ENCODE results near the gene MEOX1.
A peak's percentile ranks its signal among the peaks of the same experiment; 100 is the strongest.

Gene MEOX1

DNA sequence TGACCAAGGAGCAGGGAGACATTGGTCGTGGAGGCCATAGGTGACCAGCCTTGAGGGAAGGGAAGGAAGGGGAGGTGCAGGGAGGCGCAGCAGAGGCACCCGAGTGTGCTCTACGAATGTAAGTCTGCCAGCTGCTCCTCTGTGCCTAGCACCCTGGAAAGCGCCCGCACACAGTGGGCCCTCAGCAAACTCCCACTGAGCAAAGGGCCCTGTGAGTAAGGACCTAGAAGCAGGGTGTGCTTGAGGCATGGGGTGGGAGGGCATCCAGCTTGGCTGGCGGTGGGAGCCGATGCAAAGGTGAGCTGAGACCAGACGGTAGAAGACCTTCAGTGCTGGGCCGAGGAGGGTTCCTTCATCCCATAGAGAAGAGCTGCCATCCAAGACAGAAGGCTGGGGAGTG, 36.2 kb upstream of the MEOX1 start:
- no peaks in the 10 kb centered on the region for H3K4me1 ChIP-seq (ENCODE audit: control insufficient read depth in 1 of 2, insufficient read depth in 1 of 2, low read depth in 1 of 2, low read length in 1 of 2)
- no peak overlapping the region for H3K4me3 ChIP-seq (ENCODE audit: low read depth in 1 of 2, low read length in 1 of 2)
- no peaks in the 10 kb centered on the region for H3K36me3 ChIP-seq
- H3K27ac ChIP-seq = no peak overlapping the region
- H3K9me3 ChIP-seq = no peaks in the 10 kb centered on the region
- H3K27me3 ChIP-seq = peaks cover 64% of the 10 kb centered on the region
- TF ChIP-seq, protein P1, sequence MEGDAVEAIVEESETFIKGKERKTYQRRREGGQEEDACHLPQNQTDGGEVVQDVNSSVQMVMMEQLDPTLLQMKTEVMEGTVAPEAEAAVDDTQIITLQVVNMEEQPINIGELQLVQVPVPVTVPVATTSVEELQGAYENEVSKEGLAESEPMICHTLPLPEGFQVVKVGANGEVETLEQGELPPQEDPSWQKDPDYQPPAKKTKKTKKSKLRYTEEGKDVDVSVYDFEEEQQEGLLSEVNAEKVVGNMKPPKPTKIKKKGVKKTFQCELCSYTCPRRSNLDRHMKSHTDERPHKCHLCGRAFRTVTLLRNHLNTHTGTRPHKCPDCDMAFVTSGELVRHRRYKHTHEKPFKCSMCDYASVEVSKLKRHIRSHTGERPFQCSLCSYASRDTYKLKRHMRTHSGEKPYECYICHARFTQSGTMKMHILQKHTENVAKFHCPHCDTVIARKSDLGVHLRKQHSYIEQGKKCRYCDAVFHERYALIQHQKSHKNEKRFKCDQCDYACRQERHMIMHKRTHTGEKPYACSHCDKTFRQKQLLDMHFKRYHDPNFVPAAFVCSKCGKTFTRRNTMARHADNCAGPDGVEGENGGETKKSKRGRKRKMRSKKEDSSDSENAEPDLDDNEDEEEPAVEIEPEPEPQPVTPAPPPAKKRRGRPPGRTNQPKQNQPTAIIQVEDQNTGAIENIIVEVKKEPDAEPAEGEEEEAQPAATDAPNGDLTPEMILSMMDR (IDR thresholded peaks at IDR 0.05) = no peak

DNA sequence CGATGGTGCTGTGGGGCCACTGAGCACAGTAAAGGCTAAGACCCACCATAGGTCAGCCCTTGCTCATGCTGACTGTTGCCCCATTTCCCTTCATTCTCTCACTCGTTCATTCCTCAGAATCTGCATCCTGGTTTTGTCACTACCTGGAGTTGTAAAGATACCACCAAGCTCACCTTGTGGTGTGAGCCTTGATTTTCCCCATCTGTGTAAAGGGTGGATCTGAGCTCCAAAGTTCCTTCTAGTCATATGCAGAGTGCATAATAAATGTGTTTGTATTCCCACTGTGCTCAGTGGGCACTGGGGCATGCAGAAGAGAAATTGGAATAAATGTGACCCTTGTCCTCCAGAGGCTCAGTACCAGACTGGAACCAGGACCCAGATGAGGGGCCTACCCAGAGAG, 35.2 kb upstream of the MEOX1 start:
- Histone ChIP-seq H3K36me3 (no peaks in the 10 kb centered on the region), H3K27ac (no peak overlapping the region), H3K4me3 (ENCODE audit: low read depth in 1 of 2, low read length in 1 of 2) (no peak overlapping the region), H3K27me3 (peaks cover 53% of the 10 kb centered on the region), H3K4me1 (ENCODE audit: control insufficient read depth in 1 of 2, insufficient read depth in 1 of 2, low read depth in 1 of 2, low read length in 1 of 2) (no peaks in the 10 kb centered on the region), H3K9me3 (no peaks in the 10 kb centered on the region)
- TF ChIP-seq, protein P1 (IDR thresholded peaks at IDR 0.05) = no peak

DNA sequence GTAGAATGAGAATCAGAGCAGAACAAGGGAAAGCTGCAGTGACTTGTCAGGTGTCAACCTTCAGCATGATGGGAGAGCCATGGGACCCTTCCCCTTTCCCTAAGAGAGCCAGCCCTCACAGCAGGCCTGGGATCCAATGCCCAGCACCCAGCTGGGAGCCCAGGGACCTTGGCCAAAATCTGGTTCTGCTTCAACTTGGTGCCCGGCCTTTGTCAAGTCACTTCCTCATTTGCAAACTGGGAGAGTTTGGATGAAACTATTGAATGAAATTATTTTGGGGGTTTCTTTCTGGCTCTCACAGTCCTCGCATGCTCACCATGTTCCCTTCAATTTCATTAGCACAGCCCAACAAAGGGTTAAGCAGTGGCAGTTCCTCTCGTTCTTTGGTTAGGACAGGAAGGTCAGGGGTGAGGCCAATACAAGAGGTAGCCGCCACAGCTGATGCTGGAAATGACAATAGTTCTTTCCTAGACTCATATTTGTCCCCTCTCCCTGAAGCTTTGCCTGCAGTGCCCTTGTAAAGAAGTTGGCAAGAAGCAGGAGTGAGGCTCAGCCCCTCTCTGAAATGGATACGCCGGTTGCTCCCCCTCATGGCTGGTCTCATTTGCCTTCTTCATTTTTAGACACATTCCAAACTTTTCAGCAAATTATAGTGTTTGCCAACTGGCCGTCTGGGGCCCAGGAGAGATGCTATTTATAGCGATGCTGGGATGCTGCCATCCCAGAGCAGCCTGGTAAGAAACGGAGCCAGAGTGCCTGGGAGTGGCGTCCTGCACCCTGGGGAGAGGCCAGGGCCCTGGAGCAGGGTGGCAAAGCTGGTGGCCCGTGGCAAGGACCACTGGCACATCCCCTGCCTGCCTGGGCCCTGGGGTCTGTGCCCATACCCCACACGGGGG, 34.5 kb upstream of the MEOX1 start:
- peaks cover 48% of the 10 kb centered on the region for H3K27me3 ChIP-seq
- H3K4me3 ChIP-seq (ENCODE audit: low read depth in 1 of 2, low read length in 1 of 2) = no peak overlapping the region
- H3K9me3 ChIP-seq = no peaks in the 10 kb centered on the region
- H3K4me1 ChIP-seq (ENCODE audit: control insufficient read depth in 1 of 2, insufficient read depth in 1 of 2, low read depth in 1 of 2, low read length in 1 of 2) = no peaks in the 10 kb centered on the region
- TF ChIP-seq, protein P1 (IDR thresholded peaks at IDR 0.05) = no peak
- H3K36me3 ChIP-seq = no peaks in the 10 kb centered on the region
- H3K27ac ChIP-seq = no peak overlapping the region

DNA sequence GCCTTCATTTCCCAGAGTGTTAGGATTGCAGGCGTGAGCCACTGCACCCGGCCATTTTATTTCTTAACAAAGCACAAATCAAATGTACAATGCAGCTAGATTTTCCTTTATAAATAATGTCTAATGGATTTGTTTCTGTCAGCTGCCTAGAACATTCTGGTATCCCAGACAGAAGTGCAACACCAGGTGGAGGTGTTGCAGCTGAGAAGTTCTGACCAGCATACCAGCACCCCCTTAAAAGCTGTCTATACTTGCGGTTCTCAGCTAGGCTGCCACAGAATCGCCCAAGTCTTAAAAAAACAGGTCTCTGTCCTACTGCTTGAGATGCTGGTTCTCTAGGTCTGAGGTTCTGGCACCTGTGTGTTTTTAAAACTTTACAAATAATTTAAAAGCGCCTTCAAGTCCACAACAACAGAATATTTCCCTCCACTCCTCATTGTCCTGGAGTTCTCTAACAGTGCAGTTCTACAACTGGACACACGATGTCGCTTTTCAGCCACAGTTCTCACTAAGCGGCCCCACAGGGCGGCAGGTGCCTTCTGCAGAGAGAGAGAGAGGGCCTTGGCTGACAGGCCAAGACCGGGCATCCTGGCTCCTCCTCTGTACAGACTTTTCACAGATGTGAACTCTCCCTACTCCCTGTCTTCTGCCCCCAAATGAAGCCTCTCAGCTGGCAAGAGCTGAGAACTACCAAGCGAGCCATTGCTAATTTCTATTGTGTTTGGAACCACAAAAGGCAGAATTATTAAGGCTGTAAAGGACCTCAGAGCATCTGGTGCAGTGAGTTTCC, 32.6 kb upstream of the MEOX1 start:
- Histone ChIP-seq H3K27me3 (peaks cover 28% of the 10 kb centered on the region), H3K9me3 (no peaks in the 10 kb centered on the region), H3K4me1 (ENCODE audit: control insufficient read depth in 1 of 2, insufficient read depth in 1 of 2, low read depth in 1 of 2, low read length in 1 of 2) (no peaks in the 10 kb centered on the region), H3K36me3 (no peaks in the 10 kb centered on the region), H3K27ac (no peak overlapping the region), H3K4me3 (ENCODE audit: low read depth in 1 of 2, low read length in 1 of 2) (no peak overlapping the region)
- TF ChIP-seq, protein P1 (IDR thresholded peaks at IDR 0.05) = peak; percentile 65

DNA sequence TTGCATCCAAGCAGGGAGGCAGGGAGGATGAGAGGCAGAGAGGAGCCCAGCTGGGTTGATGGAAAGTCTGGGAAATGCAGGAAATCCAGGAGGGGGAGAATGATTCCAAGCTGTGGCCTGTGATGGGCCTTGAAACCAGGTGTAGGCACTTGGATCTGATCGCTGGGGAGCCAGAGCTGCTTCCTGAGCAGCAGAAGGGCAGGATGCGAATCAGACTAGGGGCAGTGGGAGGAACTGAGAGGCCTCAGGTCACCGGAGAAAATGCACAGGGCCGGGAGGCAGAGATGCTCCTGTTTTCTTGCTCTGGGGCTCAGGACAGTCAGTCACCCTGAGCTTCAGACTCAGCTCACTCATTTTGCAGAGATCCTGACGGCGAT, 29.6 kb upstream of the MEOX1 start:
- H3K9me3 ChIP-seq = no peaks in the 10 kb centered on the region
- TF ChIP-seq, protein P1 (IDR thresholded peaks at IDR 0.05) = no peak
- H3K27me3 ChIP-seq = no peaks in the 10 kb centered on the region
- no peaks in the 10 kb centered on the region for H3K4me1 ChIP-seq (ENCODE audit: control insufficient read depth in 1 of 2, insufficient read depth in 1 of 2, low read depth in 1 of 2, low read length in 1 of 2)
- no peak overlapping the region for H3K4me3 ChIP-seq (ENCODE audit: low read depth in 1 of 2, low read length in 1 of 2)
- no peaks in the 10 kb centered on the region for H3K36me3 ChIP-seq
- H3K27ac ChIP-seq = no peak overlapping the region

Measured in neutrophil (primary cell).